HG02852 (cell line): Measurements from ENCODE around the gene PPP5C.
"Not testable (repeated sequence)": the region's sequence is repeated elsewhere in the genome, so short reads cannot be mapped to it uniquely, and the experiment has no call there.

Source experiments
- ATAC-seq: cut with Tn5 transposase; IDR thresholded peaks from one replicate; pipeline ENCODE4 v1.9.1; 2021; ENCODE audit warnings: mild to moderate bottlenecking, moderate library complexity; ENCODE audit not compliant: unreplicated experiment

The PPP5C gene

GRCh38 chr19:46346821-46347571 is at the start of gene PPP5C:
TSS of gene PPP5C (plus strand) at chr19:46347087. CDS start at chr19:46347097, 10 bp downstream.
- peak; percentile 56 for ATAC-seq

GRCh38 chr19:46297700-46298478 is 49.0 kb upstream of the PPP5C start:
- ATAC-seq: no peak

GRCh38 chr19:46298479-46299003 is 48.3 kb upstream of the PPP5C start:
- no peak for ATAC-seq

- ATAC-seq: no peak
Measured at GRCh38 chr19:46299004-46299509, 47.8 kb upstream of the PPP5C start.

- no peak for ATAC-seq
Measured at GRCh38 chr19:46299695-46300094, 47.2 kb upstream of the PPP5C start.

GRCh38 chr19:46303322-46303690 is 43.6 kb upstream of the PPP5C start:
- ATAC-seq: no peak

- no peak for ATAC-seq
Measured at GRCh38 chr19:46303691-46304397, 43.0 kb upstream of the PPP5C start.

GRCh38 chr19:46306501-46306900 is 40.4 kb upstream of the PPP5C start:
- no peak for ATAC-seq

GRCh38 chr19:46308510-46308909 is 38.4 kb upstream of the PPP5C start:
- no peak for ATAC-seq

GRCh38 chr19:46309056-46309455 is 37.8 kb upstream of the PPP5C start:
- ATAC-seq: no peak

GRCh38 chr19:46311444-46311843 is 35.4 kb upstream of the PPP5C start:
- ATAC-seq: no peak

- not testable (repeated sequence) for ATAC-seq
Measured at GRCh38 chr19:46313540-46314469, 33.1 kb upstream of the PPP5C start.

GRCh38 chr19:46317339-46317738 is 29.5 kb upstream of the PPP5C start:
- ATAC-seq: no peak

- no peak for ATAC-seq
Measured at GRCh38 chr19:46319613-46320012, 27.3 kb upstream of the PPP5C start.

- ATAC-seq: no peak
Measured at GRCh38 chr19:46320559-46320958, 26.3 kb upstream of the PPP5C start.

- ATAC-seq: no peak
Measured at GRCh38 chr19:46321653-46322052, 25.2 kb upstream of the PPP5C start.

- ATAC-seq: not testable (repeated sequence)
Measured at GRCh38 chr19:46323227-46323626, 23.7 kb upstream of the PPP5C start.

- ATAC-seq: no peak
Measured at GRCh38 chr19:46324277-46324676, 22.6 kb upstream of the PPP5C start.

- ATAC-seq: no peak
Measured at GRCh38 chr19:46326608-46327007, 20.3 kb upstream of the PPP5C start.

GRCh38 chr19:46328079-46328478 is 18.8 kb upstream of the PPP5C start:
- ATAC-seq: no peak
